GM12872 (cell line): ENCODE measurements around the gene MRPL58.

Experiments used
- TF ChIP-seq, protein P1 (sequence below): IDR thresholded peaks from 3 replicates; pipeline ENCODE4 v1.5.1; 2011; ENCODE audit warnings: low read depth, mild to moderate bottlenecking, low read length, moderate library complexity; ENCODE audit not compliant: insufficient read depth

MRPL58 gene

GRCh38 chr17:74981318-74981978, 31.0 kb upstream of the MRPL58 start:
- TF ChIP-seq, protein P1, sequence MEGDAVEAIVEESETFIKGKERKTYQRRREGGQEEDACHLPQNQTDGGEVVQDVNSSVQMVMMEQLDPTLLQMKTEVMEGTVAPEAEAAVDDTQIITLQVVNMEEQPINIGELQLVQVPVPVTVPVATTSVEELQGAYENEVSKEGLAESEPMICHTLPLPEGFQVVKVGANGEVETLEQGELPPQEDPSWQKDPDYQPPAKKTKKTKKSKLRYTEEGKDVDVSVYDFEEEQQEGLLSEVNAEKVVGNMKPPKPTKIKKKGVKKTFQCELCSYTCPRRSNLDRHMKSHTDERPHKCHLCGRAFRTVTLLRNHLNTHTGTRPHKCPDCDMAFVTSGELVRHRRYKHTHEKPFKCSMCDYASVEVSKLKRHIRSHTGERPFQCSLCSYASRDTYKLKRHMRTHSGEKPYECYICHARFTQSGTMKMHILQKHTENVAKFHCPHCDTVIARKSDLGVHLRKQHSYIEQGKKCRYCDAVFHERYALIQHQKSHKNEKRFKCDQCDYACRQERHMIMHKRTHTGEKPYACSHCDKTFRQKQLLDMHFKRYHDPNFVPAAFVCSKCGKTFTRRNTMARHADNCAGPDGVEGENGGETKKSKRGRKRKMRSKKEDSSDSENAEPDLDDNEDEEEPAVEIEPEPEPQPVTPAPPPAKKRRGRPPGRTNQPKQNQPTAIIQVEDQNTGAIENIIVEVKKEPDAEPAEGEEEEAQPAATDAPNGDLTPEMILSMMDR, result no peak

DNA sequence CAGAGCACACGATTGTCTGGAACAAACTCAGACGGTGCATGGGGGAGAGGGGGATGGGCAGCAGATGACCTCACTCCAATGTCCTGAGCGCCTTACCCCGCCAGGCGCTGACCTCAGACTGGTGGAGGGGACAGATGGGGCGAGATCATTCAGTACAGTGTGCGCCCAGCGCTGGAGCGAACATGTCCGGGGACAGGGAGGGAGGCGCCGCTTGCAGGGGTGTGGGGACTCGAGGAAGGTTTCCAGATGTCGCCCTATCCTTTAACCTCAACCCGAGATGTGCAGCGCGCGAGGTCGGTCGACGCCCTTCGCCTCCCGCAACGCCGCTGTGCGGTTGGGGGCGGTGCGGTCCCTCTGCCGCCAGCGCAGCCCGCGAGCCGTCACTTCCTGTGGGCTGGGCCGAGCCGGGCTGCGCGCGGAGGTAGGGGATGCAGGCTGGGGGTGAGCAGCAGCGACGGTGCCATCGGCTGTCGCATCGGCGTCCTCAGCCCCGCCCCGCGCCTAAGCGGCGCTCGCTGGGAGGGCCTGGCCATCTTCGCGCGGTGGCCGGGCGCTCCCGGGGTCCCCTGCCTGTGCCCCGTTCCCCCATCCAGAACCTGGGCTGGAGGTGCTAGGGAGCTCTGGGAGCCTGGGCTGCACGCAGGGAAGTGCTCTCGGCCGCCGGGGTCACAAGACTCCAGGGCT, 30.3 kb upstream of the MRPL58 start:
- TF ChIP-seq, protein P1, result no peak

- TF ChIP-seq, protein P1, result no peak
Measured at GRCh38 chr17:74986206-74986576, 26.3 kb upstream of the MRPL58 start.

GRCh38 chr17:74987418-74987908, 25.0 kb upstream of the MRPL58 start, which contains the start of gene CDR2L:
CDR2L (plus strand) TSS chr17:74987632; CDS start chr17:74988044, 412 bp downstream.
- TF ChIP-seq, protein P1, result no peak

DNA sequence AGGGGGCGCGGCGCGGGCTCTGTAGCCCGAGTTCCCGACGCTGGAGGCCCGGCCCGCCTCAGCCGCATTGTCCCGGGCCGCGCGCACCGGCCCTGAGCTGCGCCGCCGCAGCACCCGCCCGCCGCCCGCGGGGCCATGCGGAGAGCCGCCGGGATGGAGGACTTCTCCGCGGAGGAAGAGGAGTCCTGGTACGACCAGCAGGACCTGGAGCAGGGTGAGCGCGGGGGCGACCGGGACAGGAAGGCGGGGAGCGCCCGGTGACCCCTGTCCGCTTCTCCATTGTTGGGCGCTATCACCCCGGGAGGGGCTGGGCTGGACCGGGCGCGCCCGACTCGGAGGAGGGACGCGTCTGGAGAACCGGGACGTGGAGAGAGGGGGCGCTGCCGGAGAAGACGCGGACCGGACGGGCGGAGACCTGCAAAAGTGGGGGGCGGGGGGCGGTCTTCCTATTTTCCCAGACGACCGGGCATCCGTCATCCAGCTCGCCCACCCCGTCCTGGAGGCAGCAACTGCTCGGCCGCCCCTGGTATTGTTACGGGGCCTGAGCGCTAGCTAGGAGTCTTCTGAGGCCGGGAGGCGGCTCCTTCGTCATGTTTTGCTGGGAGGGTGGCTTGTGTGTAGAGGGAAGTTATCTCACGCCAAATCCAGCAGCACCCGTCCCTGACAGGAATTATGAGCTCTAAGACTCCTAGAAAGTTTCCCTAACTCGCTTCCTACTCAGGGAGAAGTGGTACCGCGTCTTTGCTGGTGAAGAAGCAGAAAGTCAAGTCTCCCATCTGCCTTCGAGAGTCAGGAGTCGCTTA, 24.4 kb upstream of the MRPL58 start:
- TF ChIP-seq, protein P1, result no peak

GRCh38 chr17:74990581-74991105, 21.8 kb upstream of the MRPL58 start:
- TF ChIP-seq, protein P1, result no peak

DNA sequence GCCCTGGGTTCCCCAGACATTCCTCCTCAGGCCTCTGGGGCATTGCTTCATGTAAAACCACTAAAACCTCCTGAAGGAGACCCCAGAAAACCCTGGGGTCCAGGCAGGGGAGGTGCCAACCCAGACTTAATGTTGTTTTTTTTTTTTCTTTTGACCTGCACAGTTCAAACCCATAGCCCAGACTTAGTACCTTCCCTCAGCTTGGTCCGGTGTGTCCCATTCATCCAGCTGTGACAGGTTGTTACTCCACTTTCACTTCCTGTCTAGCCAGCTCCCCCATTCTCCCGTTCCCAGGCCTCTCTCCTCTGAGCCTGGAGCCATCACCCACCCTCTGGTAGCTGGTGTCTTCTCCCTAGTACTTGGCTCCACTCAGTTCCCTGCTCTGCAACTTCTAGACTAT, 20.2 kb upstream of the MRPL58 start:
- TF ChIP-seq, protein P1, result no peak
